ENCODE results near the gene INSR. TPM values are rescaled to one million over a fixed set of nuclear protein-coding genes. Genes with fewer than 3 reads are reported as not detected.
A peak's percentile ranks its signal among the peaks of the same experiment; 100 is the strongest.
"Not testable (repeated sequence)": the region's sequence is repeated elsewhere in the genome, so short reads cannot be mapped to it uniquely, and the experiment has no call there.

INSR gene
- polyA plus RNA-seq, 2 of the 4 experiments (the other 2 are of a cell fraction) = 1.8 to 3.3 TPM

- H3K4me2 ChIP-seq, POLR2A ChIA-PET, H3K27ac ChIP-seq, H3K4me1 ChIP-seq, H3K4me3 ChIP-seq, FAIRE-seq, ATAC-seq, CTCF ChIA-PET: not testable (repeated sequence)
- peak in 1 of 2 experiments; percentile 77 for DNase-seq (ENCODE audit: low read depth in 1 of 2, low spot score in 1 of 2)
- 22% methylated on average over 12 of the region's 13 CpGs for WGBS (ENCODE audit: missing lambda C conversion rate)
- peak in 1 of 2 experiments; percentile 42; a peak in 2 of 5 replicates for TF ChIP-seq RAD21 (conservative IDR thresholded peaks at IDR 0.05 in 1 of 2, IDR thresholded peaks at IDR 0.05 in 1 of 2)
- peaks cover 11% of the 10 kb centered on the region for H3K9me3 ChIP-seq
These were observed 227.1 kb downstream of the INSR start for GRCh38 chr19:7067122-7067521.

- Histone ChIP-seq H3K4me1 (no peaks in the 10 kb centered on the region), H3K4me3 (no peak overlapping the region), H3K27ac (no peak overlapping the region), H3K9me3 (no peaks in the 10 kb centered on the region; the same call in 2 of the 3 replicates), H3K4me2 (no peak overlapping the region)
- FAIRE-seq (no peak), DNase-seq (ENCODE audit: low read depth in 1 of 2, low spot score in 1 of 2) (no peak), ATAC-seq (no peak)
- POLR2A ChIA-PET = no interaction called here
- TF ChIP-seq EHMT2 (IDR thresholded peaks at IDR 0.05; ENCODE audit: low read depth) (no peak), SREBF2 (IDR thresholded peaks at IDR 0.05) (no peak), MAZ (IDR thresholded peaks at IDR 0.05; ENCODE audit: borderline replicate concordance, low read depth, low read length) (no peak), ZNF302 (CRISPR knock-in tag; IDR thresholded peaks at IDR 0.05) (no peak), ZFP36 (IDR thresholded peaks at IDR 0.05; ENCODE audit: borderline replicate concordance, partially characterized antibody) (no peak), HES2 (IDR thresholded peaks at IDR 0.05) (no peak), RFX5 (IDR thresholded peaks at IDR 0.05) (no peak), GATA3 (IDR thresholded peaks at IDR 0.05; ENCODE audit: borderline replicate concordance) (no peak), EHF (CRISPR knock-in tag; IDR thresholded peaks at IDR 0.05) (no peak), CBX2 (IDR thresholded peaks at IDR 0.05; ENCODE audit: borderline replicate concordance, low read depth) (no peak), MAFK (IDR thresholded peaks at IDR 0.05; ENCODE audit: partially characterized antibody) (no peak), PBX3 (IDR thresholded peaks at IDR 0.05) (no peak), REST (IDR thresholded peaks at IDR 0.05) (no peak), HOXB13 (CRISPR knock-in tag; IDR thresholded peaks at IDR 0.05; ENCODE audit: low read depth) (no peak), FOSL2 (IDR thresholded peaks at IDR 0.05) (no peak), FOSL2 (CRISPR knock-in tag; IDR thresholded peaks at IDR 0.05) (no peak), BCL3 (IDR thresholded peaks at IDR 0.05) (no peak), HMGXB4 (CRISPR knock-in tag; IDR thresholded peaks at IDR 0.05; ENCODE audit: borderline replicate concordance) (no peak), USF2 (IDR thresholded peaks at IDR 0.05) (no peak), JUN (IDR thresholded peaks at IDR 0.05) (no peak), TP53 (CRISPR knock-in tag; IDR thresholded peaks at IDR 0.05) (no peak)
- 57% methylated on average over 8 of the region's 9 CpGs for WGBS (ENCODE audit: missing lambda C conversion rate)
- CTCF ChIA-PET = interaction anchor here (0.6 kb wide), 1 partner anchor 195 kb away, joined by 3 read pairs; no protein-coding TSS in a partner anchor
These were observed 230.3 kb downstream of the INSR start for GRCh38 chr19:7063764-7064418.

Data from A549 (cell line).